ENCODE results near the gene ASF1B.

Gene ASF1B

DNA sequence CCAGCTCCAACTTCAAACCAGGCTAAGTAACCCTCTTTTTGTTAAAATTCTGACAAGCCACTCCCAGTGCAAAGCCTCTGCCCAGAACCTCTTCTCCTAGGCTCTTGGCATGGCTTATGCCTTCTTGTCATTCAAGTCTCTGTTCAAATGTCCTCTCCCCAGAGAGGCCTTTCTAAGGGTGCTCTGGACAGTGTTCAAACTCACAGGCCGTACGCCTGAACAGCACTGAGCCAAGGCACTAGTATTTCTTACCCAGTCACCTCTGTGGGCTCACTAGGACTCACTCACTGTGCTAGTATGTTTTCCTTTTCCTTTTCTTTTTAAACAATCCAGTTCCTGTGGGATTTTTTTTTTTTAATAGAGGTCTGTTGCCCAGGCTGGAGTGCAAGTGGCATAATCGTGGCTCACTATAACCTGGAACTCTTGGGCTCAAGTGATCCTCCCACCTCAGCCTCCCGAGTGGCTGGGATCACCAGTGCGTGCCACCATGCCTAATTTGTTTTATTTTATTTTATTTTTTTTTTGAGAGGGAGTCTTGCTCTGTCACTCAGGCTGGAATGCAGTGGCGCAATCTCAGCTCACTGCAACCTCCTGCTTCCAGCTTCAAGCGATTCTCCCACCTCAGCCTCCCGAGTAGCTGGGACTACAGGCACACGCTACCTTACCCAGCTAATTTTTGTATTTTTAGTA is 2.3 kb upstream of the ASF1B start:
- DNase-seq (ENCODE audit: low spot score) = no peak

DNA sequence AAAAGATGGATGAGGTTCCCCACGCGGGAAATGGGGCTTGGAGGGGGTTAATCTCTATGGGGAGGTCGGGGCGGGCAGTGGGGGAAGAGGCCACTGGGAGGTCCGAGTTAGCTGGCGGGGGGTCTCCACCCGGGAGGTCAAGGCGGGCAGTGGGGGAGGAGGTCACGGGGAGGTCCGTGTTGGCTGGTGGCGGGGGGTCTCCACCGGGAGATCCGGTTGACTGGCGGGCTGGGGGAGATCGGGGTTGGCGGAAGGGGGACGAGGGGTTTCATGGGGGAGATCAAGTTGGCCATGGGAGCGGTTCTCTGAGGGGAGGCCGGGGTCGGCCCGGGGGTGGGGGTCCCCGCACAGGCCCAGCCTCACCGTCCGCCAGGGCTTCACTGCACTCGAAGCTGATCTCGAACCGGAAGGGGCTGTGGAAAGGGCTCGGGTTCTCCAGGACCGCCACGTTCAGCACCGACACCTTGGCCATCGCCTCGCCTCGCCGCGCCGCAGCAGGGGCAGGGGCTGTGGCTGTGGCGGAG is 342 bp downstream of the ASF1B start:
- DNase-seq (ENCODE audit: low spot score) = no peak

- no peak for DNase-seq (ENCODE audit: low spot score)
Observed at GRCh38 chr19:14135355-14135754, 1.0 kb downstream of the ASF1B start.

DNA sequence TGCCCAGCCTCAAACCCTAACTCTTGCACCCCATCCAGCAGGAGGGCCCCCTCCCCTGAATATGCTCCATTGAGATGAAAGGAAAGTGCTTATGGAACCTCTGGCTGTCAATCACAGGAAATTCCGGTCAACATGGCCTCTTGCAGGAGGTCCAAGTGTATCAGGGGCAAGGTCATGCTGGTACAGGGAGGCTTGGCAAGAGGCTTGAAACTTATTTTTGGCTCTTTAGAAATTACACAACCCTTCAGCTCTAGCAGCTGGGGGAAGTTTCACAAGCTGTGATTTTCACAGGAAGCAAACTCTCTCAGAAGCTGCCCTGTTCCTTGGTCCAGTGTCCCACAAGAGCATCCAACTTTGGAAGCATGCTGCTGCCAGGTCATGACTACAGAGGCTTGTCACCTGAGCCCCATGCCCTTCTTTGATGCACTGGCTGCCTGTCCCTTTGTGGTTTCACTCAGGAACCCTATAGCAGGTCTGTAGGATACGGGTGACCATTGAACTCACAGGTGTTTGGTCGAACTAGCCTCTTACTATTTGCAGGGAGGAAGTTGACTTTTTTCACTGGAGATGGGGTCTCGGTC is 8.4 kb downstream of the ASF1B start:
- no peak for DNase-seq (ENCODE audit: low spot score)

- DNase-seq (ENCODE audit: low spot score) = no peak
Observed at GRCh38 chr19:14127176-14127575, 9.2 kb downstream of the ASF1B start.

DNA sequence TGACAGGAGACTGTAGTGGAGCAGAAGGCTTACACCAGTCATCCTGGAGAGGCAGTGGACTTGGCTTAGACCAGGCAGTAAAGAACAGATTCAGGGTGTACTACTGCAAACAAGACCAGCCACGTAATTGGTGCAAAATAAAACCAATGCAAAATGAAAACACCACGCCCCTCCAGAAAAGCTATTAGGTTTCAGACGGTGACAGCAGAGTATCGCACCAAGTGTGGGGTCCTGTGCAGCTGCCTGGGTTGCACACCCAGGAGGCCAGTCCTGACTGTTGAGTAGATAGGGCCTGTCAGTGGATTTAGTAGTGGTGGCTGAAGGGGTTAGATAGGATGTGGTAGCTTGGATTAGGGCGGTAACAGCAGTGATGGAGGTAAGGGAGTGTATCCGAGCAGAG is 13.5 kb downstream of the ASF1B start:
- no peak for DNase-seq (ENCODE audit: low spot score)

GRCh38 chr19:14120497-14120780 is 15.9 kb downstream of the ASF1B start:
- no peak for DNase-seq (ENCODE audit: low spot score)

- no peak for DNase-seq (ENCODE audit: low spot score)
Observed at GRCh38 chr19:14119644-14120496, 16.5 kb downstream of the ASF1B start.

GRCh38 chr19:14119146-14119545 is 17.2 kb downstream of the ASF1B start:
- DNase-seq (ENCODE audit: low spot score) = no peak

- DNase-seq (ENCODE audit: low spot score) = peak; percentile 63
Observed at GRCh38 chr19:14118165-14119051, 18.0 kb downstream of the ASF1B start.

DNA sequence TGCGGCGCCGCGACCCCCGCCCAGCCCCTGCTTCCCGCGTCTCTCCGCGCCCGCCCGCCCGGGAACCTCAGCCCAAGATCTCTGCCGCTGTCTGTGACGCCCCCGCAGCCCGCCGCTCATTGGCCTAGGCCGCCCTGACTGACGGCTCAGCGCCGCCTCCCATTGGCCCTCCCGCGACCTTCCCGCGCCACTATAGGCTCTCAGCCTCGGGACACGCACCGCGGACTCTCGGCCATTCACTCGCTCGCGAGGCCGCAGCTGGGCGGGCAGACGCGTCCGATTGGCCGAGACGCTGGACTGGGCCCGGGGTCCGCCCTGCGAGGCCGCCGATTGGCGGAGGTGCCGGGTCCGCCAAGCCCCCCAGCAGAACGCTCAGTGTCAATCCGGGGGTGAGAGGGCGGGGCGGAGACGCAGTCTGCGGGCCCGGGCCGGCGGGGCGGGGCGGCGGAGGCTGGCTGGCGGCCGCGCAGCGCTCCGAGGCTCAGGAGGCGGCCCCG is 18.7 kb downstream of the ASF1B start, which contains the start of gene PRKACA:
Gene PRKACA (minus strand): TSS at position 95 of the 497 bp plus-strand sequence. CDS start 215 bp downstream, outside the sequence.
- peak; percentile 98 for DNase-seq (ENCODE audit: low spot score)

- DNase-seq (ENCODE audit: low spot score) = no peak
Observed at GRCh38 chr19:14116918-14117578, 19.3 kb downstream of the ASF1B start.

GRCh38 chr19:14116525-14116917 is 19.9 kb downstream of the ASF1B start:
- no peak for DNase-seq (ENCODE audit: low spot score)

DNA sequence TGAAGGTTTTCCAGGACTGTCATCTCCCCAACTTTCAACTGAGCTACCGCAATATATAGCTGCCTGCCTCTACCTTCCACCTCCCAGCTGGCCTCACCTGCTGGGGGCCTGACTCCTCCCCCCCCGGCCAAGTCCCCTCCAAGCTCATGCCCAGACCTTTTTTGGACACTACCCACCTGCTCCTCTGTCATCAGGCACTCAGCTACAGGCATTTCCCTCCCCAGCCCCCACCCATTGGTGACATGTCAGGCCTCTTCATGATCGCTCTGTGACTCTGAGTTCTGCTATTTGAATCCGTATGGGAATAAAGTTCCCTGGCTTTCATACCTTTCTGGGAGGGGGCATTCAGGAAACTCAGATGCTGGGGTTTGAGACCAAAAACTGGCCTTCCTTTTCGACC is 20.6 kb downstream of the ASF1B start:
- DNase-seq (ENCODE audit: low spot score) = no peak

- no peak for DNase-seq (ENCODE audit: low spot score)
Observed at GRCh38 chr19:14114854-14115253, 21.5 kb downstream of the ASF1B start.

- no peak for DNase-seq (ENCODE audit: low spot score)
Observed at GRCh38 chr19:14114439-14114838, 21.9 kb downstream of the ASF1B start.

DNA sequence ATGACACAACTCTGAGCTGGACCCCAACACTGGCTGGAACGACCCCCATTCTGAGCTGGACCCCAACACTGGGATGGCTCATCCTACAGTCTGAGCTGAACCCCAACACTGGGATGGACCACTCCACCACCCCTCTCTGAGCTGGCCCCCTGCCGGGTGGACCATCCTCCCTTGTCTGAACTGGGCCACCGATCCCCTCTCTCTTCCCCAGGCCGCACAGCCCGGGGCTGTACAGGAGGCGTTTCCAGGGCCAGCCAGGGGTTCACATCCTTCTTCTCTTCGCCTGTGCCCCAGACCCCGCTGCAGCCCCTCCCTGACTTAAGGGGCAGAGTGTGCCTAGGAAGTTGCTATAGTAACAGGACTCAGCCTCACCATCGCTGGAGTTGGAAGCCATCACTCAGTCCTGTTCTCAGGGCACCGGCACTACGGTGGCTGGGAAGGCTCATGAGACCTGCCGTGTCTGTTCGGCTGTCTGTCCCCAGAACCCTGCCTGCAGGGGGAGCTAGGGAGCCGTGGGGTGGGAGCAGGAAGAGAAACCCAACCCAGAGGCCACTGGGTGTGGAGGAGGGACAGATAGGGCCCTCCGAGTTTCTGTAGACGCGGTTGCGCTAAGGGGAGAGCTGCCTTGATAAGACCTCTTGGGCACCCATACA is 22.5 kb downstream of the ASF1B start:
- DNase-seq (ENCODE audit: low spot score) = no peak

DNA sequence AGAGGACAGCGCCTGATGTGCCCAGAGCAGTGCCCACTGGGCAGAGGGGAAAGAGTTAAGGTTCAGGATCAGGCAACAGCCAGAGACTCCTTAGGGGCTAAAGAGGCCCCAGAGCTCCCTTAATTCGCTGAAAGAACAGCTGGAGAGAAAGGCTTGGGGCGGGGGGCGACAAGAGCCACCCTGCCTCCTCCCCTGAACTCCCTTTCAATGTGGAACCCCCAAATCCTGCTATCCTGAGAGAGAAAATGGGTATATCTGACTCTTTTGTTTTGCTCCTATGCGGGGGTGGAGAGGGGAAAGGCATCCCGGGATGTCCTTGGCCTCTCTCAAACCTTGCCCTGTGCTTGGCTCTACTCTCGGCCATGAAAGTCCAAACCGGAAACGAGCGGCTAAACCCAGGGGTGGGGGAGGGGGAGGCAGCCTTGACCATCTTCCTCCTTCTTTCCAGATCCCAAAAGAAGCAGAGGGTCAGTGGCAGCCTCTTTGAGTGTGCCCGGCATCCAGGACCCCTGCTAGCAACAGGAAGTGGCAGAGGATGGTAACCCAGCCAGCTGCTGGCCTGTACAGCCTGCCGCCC is 23.5 kb downstream of the ASF1B start:
- no peak for DNase-seq (ENCODE audit: low spot score)

DNA sequence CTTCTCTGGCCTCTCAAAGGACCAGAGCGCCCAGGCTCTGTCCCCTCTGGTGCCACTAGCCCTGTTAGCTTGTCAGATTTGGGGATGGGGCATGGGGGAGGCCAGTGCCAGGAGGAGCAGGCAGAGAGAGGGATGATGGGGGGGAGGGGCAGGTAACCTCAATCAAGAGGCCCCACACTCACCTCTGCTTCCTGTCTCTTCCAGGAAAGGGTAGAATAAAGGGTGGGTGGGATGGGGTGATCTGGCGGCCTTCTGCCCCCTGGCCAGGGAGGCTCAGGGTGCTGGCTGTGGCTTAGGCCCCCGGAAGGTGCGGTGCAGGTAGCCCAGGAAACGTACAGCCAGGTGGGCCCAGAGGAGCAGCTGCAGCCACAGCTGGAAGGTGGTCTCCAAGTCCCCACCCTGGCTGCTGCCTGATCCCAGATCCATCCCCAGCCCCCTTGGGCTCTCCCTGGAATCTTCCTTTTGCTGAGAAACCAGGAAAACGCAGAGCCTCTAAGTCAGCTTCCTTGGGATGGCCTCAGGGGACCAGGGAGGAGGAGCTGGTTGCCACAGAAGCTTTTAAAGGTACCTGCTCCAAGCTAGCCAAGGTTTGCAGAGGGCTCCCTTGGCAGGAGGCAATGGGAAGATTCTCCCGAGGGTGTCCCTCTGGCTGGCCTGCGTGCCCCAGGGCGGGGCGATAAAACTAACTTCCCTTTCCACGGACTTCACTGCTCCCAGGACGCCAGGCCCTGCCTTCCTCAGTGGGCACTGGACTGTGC is 24.2 kb downstream of the ASF1B start:
- no peak for DNase-seq (ENCODE audit: low spot score)

GRCh38 chr19:14111486-14111885 is 24.9 kb downstream of the ASF1B start:
- no peak for DNase-seq (ENCODE audit: low spot score)
